Activated naive CD4-positive, alpha-beta T cell (primary cell): ENCODE data around the gene FAM219A.

Experiments used
- DNase-seq, 4 experiments: peaks; one replicate each; lab custom pipeline; 2025; lab: John Stamatoyannopoulos, UW

FAM219A gene

GRCh38 chr9:34458013-34458958 lies at the start of gene FAM219A, which contains the start of gene DNAI1:
TSS of gene FAM219A (minus strand) at chr9:34458570. CDS start at chr9:34458263, 307 bp downstream.
TSS of gene DNAI1 (plus strand) at chr9:34458805. CDS start at chr9:34459006, 201 bp downstream.
- DNase-seq: peak; percentile 92 to 99 (median 98)

- DNase-seq: no peak
Observed at GRCh38 chr9:34507966-34508365, 49.6 kb upstream of the FAM219A start.

GRCh38 chr9:34507556-34507955 lies 49.2 kb upstream of the FAM219A start:
- no peak for DNase-seq

- no peak for DNase-seq
Observed at GRCh38 chr9:34506623-34507022, 48.3 kb upstream of the FAM219A start.

GRCh38 chr9:34505370-34506120 lies 47.2 kb upstream of the FAM219A start:
- no peak for DNase-seq

- DNase-seq: no peak
Observed at GRCh38 chr9:34503406-34503805, 45.0 kb upstream of the FAM219A start.

GRCh38 chr9:34502891-34503290 lies 44.5 kb upstream of the FAM219A start:
- DNase-seq: no peak

GRCh38 chr9:34502471-34502870 lies 44.1 kb upstream of the FAM219A start:
- DNase-seq: no peak

- no peak for DNase-seq
Observed at GRCh38 chr9:34501889-34502425, 43.6 kb upstream of the FAM219A start.

GRCh38 chr9:34501372-34501771 lies 43.0 kb upstream of the FAM219A start:
- no peak for DNase-seq

- DNase-seq: peak; percentile 45 to 64 (median 59)
Observed at GRCh38 chr9:34500623-34501267, 42.4 kb upstream of the FAM219A start.

GRCh38 chr9:34499076-34499475 lies 40.7 kb upstream of the FAM219A start:
- DNase-seq: no peak

- no peak for DNase-seq
Observed at GRCh38 chr9:34498553-34498952, 40.2 kb upstream of the FAM219A start.

- DNase-seq: no peak
Observed at GRCh38 chr9:34496149-34496712, 37.9 kb upstream of the FAM219A start.

- peak in 2 of 4 experiments; percentile 7 to 12 for DNase-seq
Observed at GRCh38 chr9:34493972-34494535, 35.7 kb upstream of the FAM219A start.

- DNase-seq: no peak
Observed at GRCh38 chr9:34492051-34492450, 33.7 kb upstream of the FAM219A start.

GRCh38 chr9:34491596-34491995 lies 33.2 kb upstream of the FAM219A start:
- DNase-seq: no peak

- no peak for DNase-seq
Observed at GRCh38 chr9:34490760-34491159, 32.4 kb upstream of the FAM219A start.

GRCh38 chr9:34490360-34490759 lies 32.0 kb upstream of the FAM219A start:
- no peak for DNase-seq

GRCh38 chr9:34486572-34486971 lies 28.2 kb upstream of the FAM219A start:
- DNase-seq: no peak

- no peak for DNase-seq
Observed at GRCh38 chr9:34485822-34486221, 27.5 kb upstream of the FAM219A start.
